Fibroblast of skin of scalp (primary cell): ENCODE measurements around the gene AQR.
"Not testable (repeated sequence)": the region's sequence is repeated elsewhere in the genome, so short reads cannot be mapped to it uniquely, and the experiment has no call there.

ENCODE experiments used
- DNase-seq: peaks from one replicate; pipeline ENCODE4 v3.0.0-alpha.2; 2013

AQR gene

GRCh38 chr15:34952481-34952880, 17.1 kb downstream of the AQR start:
- DNase-seq = no peak

- DNase-seq = no peak
Observed at GRCh38 chr15:34951993-34952392, 17.5 kb downstream of the AQR start.

GRCh38 chr15:34944936-34945335, 24.6 kb downstream of the AQR start:
- DNase-seq = peak; percentile 49

GRCh38 chr15:34943711-34944110, 25.8 kb downstream of the AQR start:
- DNase-seq = peak; percentile 32

GRCh38 chr15:34943264-34943663, 26.3 kb downstream of the AQR start:
- not testable (repeated sequence) for DNase-seq

- DNase-seq = peak; percentile 45
Observed at GRCh38 chr15:34942363-34942762, 27.2 kb downstream of the AQR start.

GRCh38 chr15:34941831-34942230, 27.7 kb downstream of the AQR start:
- DNase-seq = no peak

- DNase-seq = no peak
Observed at GRCh38 chr15:34941185-34941698, 28.3 kb downstream of the AQR start.

GRCh38 chr15:34933432-34933975, 36.0 kb downstream of the AQR start:
- no peak for DNase-seq

GRCh38 chr15:34928349-34928748, 41.2 kb downstream of the AQR start:
- not testable (repeated sequence) for DNase-seq

- DNase-seq = no peak
Observed at GRCh38 chr15:34927726-34928125, 41.8 kb downstream of the AQR start.

- DNase-seq = no peak
Observed at GRCh38 chr15:34914317-34914716, 55.2 kb downstream of the AQR start.

- DNase-seq = no peak
Observed at GRCh38 chr15:34905047-34905446, 64.5 kb downstream of the AQR start.

GRCh38 chr15:34904527-34904926, 65.0 kb downstream of the AQR start:
- no peak for DNase-seq

- no peak for DNase-seq
Observed at GRCh38 chr15:34900748-34901147, 68.8 kb downstream of the AQR start.

- no peak for DNase-seq
Observed at GRCh38 chr15:34896183-34896582, 73.4 kb downstream of the AQR start.

- no peak for DNase-seq
Observed at GRCh38 chr15:34893967-34894366, 75.6 kb downstream of the AQR start.

- DNase-seq = no peak
Observed at GRCh38 chr15:34892963-34893591, 76.5 kb downstream of the AQR start.

GRCh38 chr15:34890424-34890823, 79.1 kb downstream of the AQR start:
- DNase-seq = no peak

GRCh38 chr15:34889476-34889875, 80.1 kb downstream of the AQR start:
- DNase-seq = peak; percentile 20

- peak; percentile 32 for DNase-seq
Observed at GRCh38 chr15:34886134-34886533, 83.4 kb downstream of the AQR start.

- DNase-seq = no peak
Observed at GRCh38 chr15:34883633-34884032, 85.9 kb downstream of the AQR start.

- DNase-seq = no peak
Observed at GRCh38 chr15:34883042-34883441, 86.5 kb downstream of the AQR start.

GRCh38 chr15:34879107-34879506, 90.4 kb downstream of the AQR start:
- no peak for DNase-seq

- DNase-seq = no peak
Observed at GRCh38 chr15:34876640-34877039, 92.9 kb downstream of the AQR start.
